Right lobe of liver (tissue), 6 donors: Measurements from ENCODE around the gene SPOCK1. TPM values are rescaled to one million over a fixed set of nuclear protein-coding genes. Genes with fewer than 3 reads are reported as not detected.
A peak's percentile ranks its signal among the peaks of the same experiment; 100 is the strongest.

Experiments used
- ATAC-seq, 4 donors: fragments of 200-7000 bp; cut with Tn5 transposase; one replicate each; pipeline ENCODE4 v1.9.1; 2020; ENCODE audit warnings: mild to moderate bottlenecking in 4 of 4, moderate library complexity in 4 of 4
- DNase-seq, 3 donors: peaks; one replicate each; pipeline ENCODE4 v3.0.0-alpha.2; 2020
- H3K27ac ChIP-seq, 3 donors: fragments of 200-600 bp; one replicate each; pipeline ENCODE4 v1.8.0; 2022
- H3K27me3 ChIP-seq, 2 donors: fragments of 200-600 bp; one replicate each; pipeline ENCODE4 v1.8.0; 2022
- H3K36me3 ChIP-seq, 4 donors: fragments of 200-600 bp; sonication (generic) in 1 of 4; one replicate each; pipeline versions ENCODE4 v1.5.1 to v1.8.0; 2017 to 2022; ENCODE audit warnings: control low read depth in 1 of 4
- H3K4me1 ChIP-seq, 4 donors: fragments of 200-600 bp; sonication (generic) in 1 of 4; one replicate each; pipeline versions ENCODE4 v1.5.1 to v1.8.0; 2017 to 2022; ENCODE audit warnings: control low read depth in 1 of 4
- H3K4me3 ChIP-seq, 3 donors: fragments of 200-600 bp; one replicate each; pipeline ENCODE4 v1.8.0; 2022
- H3K9me3 ChIP-seq, 4 donors: fragments of 200-600 bp; sonication (generic) in 1 of 4; one replicate each; pipeline versions ENCODE4 v1.5.1 to v1.8.0; 2017 to 2022; ENCODE audit warnings: control low read depth in 1 of 4
- CTCF ChIP-seq, 4 donors: fragments of 200-600 bp in 3 of 4; fragments of 450-650 bp in 1 of 4; IDR thresholded peaks; one replicate each; pipeline versions ENCODE4 v1.5.1 to v1.8.0; 2016 to 2022; ENCODE audit warnings: antibody characterized with exemption in 4 of 4, mild to moderate bottlenecking in 2 of 4
- POLR2A ChIP-seq: fragments of 450-650 bp; IDR thresholded peaks from one replicate; pipeline ENCODE4 v1.6.1; 2017; ENCODE audit warnings: antibody characterized with exemption, mild to moderate bottlenecking
- WGBS: methylation state at CpG from one replicate; pipeline ENCODE4 v1.1.6; 2018; ENCODE audit warnings: low coverage, low lambda C conversion rate; ENCODE audit not compliant: insufficient coverage; ENCODE audit errors: missing lambda C conversion rate; 5-methylcytosine and 5-hydroxymethylcytosine counted together
- intact Hi-C, 2 donors: fragments of 100-400 bp; cut with DNase I; formaldehyde crosslinking; loops; one replicate each; pipeline versions ENCODE4 v1.11.2 to v1.14.1; 2022
- total RNA-seq, 6 experiments: library from RNA; depleted of rRNA in 2 of 6; stranded (reverse); fragments of >200 nt in 2 of 6; fragmentation: NEBNext Ultra II Directional in 3 of 6; extraction: Animal tissue kit (Norgen Biotek cat#: 25700) in 3 of 6; gene quantifications; one replicate each; pipeline versions ENCODE4 v1.1.0 to v1.2.4, GENCODE V29; 2016 to 2023
- donor health status: DM: no; HTN: yes; CAD: no.
- donor health status: DM: no; HTN: no; CAD: no.
- donor health status: DM: no; HTN: no; CAD: no.
- donor health status: DM: no; HTN: yes; CAD: no.
- donor health status: DM: no; HTN: yes; CAD: no.

Gene SPOCK1
- total RNA-seq, 6 experiments from 2014 or later, result 0.06 to 0.86 (median 0.15) TPM; not detected in 1

GRCh38 chr5:137347865-137348264 lies 151.3 kb downstream of the SPOCK1 start:
- ATAC-seq (peak in 3 of 4 donors; percentile 20 to 68 (median 47)), DNase-seq (peak in 2 of 3 donors; percentile 64 to 66)
- H3K4me3 ChIP-seq, result no peak overlapping the region
- peaks cover 0 to 18% (median 0%) of the 10 kb centered on the region in 4 donors for H3K4me1 ChIP-seq
- no peaks in the 10 kb centered on the region for H3K9me3 ChIP-seq
- H3K27ac ChIP-seq, result no peak overlapping the region
- 32% methylated on average over 3 of the region's 3 CpGs for WGBS
- no peaks in the 10 kb centered on the region for H3K27me3 ChIP-seq
- intact Hi-C loops, result loop anchor here in 1 of 2 donors (10.0 kb wide), 1 partner anchor 147 kb away; the partner anchor contains the start of gene SPOCK1
- H3K36me3 ChIP-seq, result no peaks in the 10 kb centered on the region
- TF ChIP-seq CTCF (IDR thresholded peaks at IDR 0.05) (no peak), POLR2A (no peak)

- H3K27ac ChIP-seq, result no peak overlapping the region
- TF ChIP-seq CTCF (IDR thresholded peaks at IDR 0.05) (no peak), POLR2A (no peak)
- no peaks in the 10 kb centered on the region for H3K27me3 ChIP-seq
- DNase-seq, result no peak
- H3K36me3 ChIP-seq, result no peaks in the 10 kb centered on the region
- no peaks in the 10 kb centered on the region for H3K9me3 ChIP-seq
- 75% methylated on average over 3 of the region's 3 CpGs for WGBS
- ATAC-seq, result no peak
- no peak overlapping the region for H3K4me3 ChIP-seq
- intact Hi-C loops, result loop anchor here in 1 of 2 donors (10.0 kb wide), 1 partner anchor 149 kb away; the partner anchor contains the start of gene SPOCK1
- peaks cover 0 to 18% (median 0%) of the 10 kb centered on the region in 4 donors for H3K4me1 ChIP-seq
Measured at GRCh38 chr5:137346281-137346680, 152.8 kb downstream of the SPOCK1 start.

- DNase-seq (no peak), ATAC-seq (no peak)
- peaks cover 0 to 18% (median 0%) of the 10 kb centered on the region in 4 donors for H3K4me1 ChIP-seq
- no peaks in the 10 kb centered on the region for H3K27me3 ChIP-seq
- TF ChIP-seq POLR2A (no peak), CTCF (IDR thresholded peaks at IDR 0.05) (no peak)
- no peak overlapping the region for H3K4me3 ChIP-seq
- no peaks in the 10 kb centered on the region for H3K9me3 ChIP-seq
- no peaks in the 10 kb centered on the region for H3K36me3 ChIP-seq
- intact Hi-C loops, result loop anchor here in 1 of 2 donors (10.0 kb wide), 1 partner anchor 149 kb away; the partner anchor contains the start of gene SPOCK1
- H3K27ac ChIP-seq, result no peak overlapping the region
Measured at GRCh38 chr5:137345396-137345795, 153.7 kb downstream of the SPOCK1 start.

GRCh38 chr5:137344723-137345322 lies 154.3 kb downstream of the SPOCK1 start:
- no peaks in the 10 kb centered on the region for H3K27me3 ChIP-seq
- WGBS, result 20% methylated on average over 6 of the region's 6 CpGs
- H3K27ac ChIP-seq, result no peak overlapping the region
- peak in 2 of 4 donors; percentile 45 to 52 for ATAC-seq
- H3K4me1 ChIP-seq, result peaks cover 0 to 18% (median 0%) of the 10 kb centered on the region in 4 donors
- intact Hi-C loops, result loop anchor here in 1 of 2 donors (10.0 kb wide), 1 partner anchor 150 kb away; the partner anchor contains the start of gene SPOCK1
- H3K9me3 ChIP-seq, result no peaks in the 10 kb centered on the region
- H3K4me3 ChIP-seq, result no peak overlapping the region
- peak in 1 of 3 donors; percentile 50 for DNase-seq
- H3K36me3 ChIP-seq, result no peaks in the 10 kb centered on the region
- TF ChIP-seq CTCF (IDR thresholded peaks at IDR 0.05), result peak; percentile 55 to 85 (median 74)
- TF ChIP-seq POLR2A, result no peak
